GM12878 (cell line): ENCODE results near the gene FAM118B.

Experiments
- CBX5 ChIP-seq: sonication (generic); IDR thresholded peaks from 2 replicates; pipeline ENCODE4 v1.6.1; 2016; ENCODE audit warnings: low read depth, moderate library complexity, mild to moderate bottlenecking, inconsistent platforms
- RAD51 ChIP-seq: fragments of 450-650 bp; IDR thresholded peaks from 2 replicates; pipeline ENCODE4 v1.6.1; 2016; ENCODE audit warnings: moderate library complexity, mild to moderate bottlenecking, inconsistent platforms
- TF ChIP-seq, protein P1 (sequence below): fragments of 450-650 bp; IDR thresholded peaks from 2 replicates; pipeline ENCODE4 v1.6.1; 2017; ENCODE audit warnings: mild to moderate bottlenecking, low read depth, inconsistent platforms; ENCODE audit not compliant: poor library complexity, severe bottlenecking
- TF ChIP-seq, protein P2 (sequence below), 3 experiments: IDR thresholded peaks in 2 of 3; conservative IDR thresholded peaks in 1 of 3; 2 replicates each; pipeline ENCODE4 v1.5.1; 2011; ENCODE audit warnings: low read depth in 3 of 3, low read length in 3 of 3, mild to moderate bottlenecking in 3 of 3, control low read depth in 2 of 3, moderate library complexity in 2 of 3, inconsistent platforms in 1 of 3, mixed read lengths in 1 of 3; ENCODE audit not compliant: control insufficient read depth in 2 of 3, insufficient read depth in 1 of 3; ENCODE audit errors: extremely low read depth in 1 of 3

DNA sequence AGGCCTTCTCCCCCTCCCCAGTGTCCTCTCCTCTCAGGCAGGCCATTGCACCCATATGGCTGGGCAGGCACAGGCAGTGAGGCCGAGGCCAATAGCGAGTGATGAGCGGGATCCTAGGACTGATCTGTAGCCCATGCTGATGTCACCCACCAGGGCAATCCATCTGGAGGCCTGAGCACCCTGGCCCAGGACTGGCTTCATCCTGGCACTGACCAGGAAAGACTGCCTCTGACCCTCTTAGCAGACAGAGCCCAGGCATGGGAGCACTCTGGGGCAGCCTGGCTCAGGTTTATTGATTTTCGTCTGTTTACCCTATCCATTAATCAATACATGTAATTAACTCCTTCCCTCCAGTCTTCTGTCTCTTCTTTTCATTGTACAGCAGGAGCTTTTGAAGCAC, 66.2 kb downstream of the FAM118B start:
- TF ChIP-seq, protein P1, sequence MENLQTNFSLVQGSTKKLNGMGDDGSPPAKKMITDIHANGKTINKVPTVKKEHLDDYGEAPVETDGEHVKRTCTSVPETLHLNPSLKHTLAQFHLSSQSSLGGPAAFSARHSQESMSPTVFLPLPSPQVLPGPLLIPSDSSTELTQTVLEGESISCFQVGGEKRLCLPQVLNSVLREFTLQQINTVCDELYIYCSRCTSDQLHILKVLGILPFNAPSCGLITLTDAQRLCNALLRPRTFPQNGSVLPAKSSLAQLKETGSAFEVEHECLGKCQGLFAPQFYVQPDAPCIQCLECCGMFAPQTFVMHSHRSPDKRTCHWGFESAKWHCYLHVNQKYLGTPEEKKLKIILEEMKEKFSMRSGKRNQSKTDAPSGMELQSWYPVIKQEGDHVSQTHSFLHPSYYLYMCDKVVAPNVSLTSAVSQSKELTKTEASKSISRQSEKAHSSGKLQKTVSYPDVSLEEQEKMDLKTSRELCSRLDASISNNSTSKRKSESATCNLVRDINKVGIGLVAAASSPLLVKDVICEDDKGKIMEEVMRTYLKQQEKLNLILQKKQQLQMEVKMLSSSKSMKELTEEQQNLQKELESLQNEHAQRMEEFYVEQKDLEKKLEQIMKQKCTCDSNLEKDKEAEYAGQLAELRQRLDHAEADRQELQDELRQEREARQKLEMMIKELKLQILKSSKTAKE: no peak
- TF ChIP-seq, protein P2, sequence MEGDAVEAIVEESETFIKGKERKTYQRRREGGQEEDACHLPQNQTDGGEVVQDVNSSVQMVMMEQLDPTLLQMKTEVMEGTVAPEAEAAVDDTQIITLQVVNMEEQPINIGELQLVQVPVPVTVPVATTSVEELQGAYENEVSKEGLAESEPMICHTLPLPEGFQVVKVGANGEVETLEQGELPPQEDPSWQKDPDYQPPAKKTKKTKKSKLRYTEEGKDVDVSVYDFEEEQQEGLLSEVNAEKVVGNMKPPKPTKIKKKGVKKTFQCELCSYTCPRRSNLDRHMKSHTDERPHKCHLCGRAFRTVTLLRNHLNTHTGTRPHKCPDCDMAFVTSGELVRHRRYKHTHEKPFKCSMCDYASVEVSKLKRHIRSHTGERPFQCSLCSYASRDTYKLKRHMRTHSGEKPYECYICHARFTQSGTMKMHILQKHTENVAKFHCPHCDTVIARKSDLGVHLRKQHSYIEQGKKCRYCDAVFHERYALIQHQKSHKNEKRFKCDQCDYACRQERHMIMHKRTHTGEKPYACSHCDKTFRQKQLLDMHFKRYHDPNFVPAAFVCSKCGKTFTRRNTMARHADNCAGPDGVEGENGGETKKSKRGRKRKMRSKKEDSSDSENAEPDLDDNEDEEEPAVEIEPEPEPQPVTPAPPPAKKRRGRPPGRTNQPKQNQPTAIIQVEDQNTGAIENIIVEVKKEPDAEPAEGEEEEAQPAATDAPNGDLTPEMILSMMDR (IDR thresholded peaks at IDR 0.05 in 2 of 3, conservative IDR thresholded peaks at IDR 0.05 in 1 of 3; ENCODE audit: control insufficient read depth in 2 of 3, extremely low read depth in 1 of 3, insufficient read depth in 1 of 3, low read depth in 3 of 3, low read length in 3 of 3): no peak
- TF ChIP-seq CBX5: no peak
- TF ChIP-seq RAD51: no peak
